GM18498 (cell line): ENCODE data around the gene UBE4B.
A peak's percentile ranks its signal among the peaks of the same experiment; 100 is the strongest.
"Not testable (repeated sequence)": the region's sequence is repeated elsewhere in the genome, so short reads cannot be mapped to it uniquely, and the experiment has no call there.

Experiments used
- ATAC-seq: cut with Tn5 transposase; IDR thresholded peaks from one replicate; pipeline ENCODE4 v1.9.1; 2021; ENCODE audit warnings: mild to moderate bottlenecking, moderate library complexity; ENCODE audit not compliant: unreplicated experiment

The UBE4B gene

GRCh38 chr1:10032590-10033358 is at the start of gene UBE4B:
UBE4B (plus strand) TSS chr1:10032958; CDS start chr1:10033671, 713 bp downstream.
- peak; percentile 98 for ATAC-seq

DNA sequence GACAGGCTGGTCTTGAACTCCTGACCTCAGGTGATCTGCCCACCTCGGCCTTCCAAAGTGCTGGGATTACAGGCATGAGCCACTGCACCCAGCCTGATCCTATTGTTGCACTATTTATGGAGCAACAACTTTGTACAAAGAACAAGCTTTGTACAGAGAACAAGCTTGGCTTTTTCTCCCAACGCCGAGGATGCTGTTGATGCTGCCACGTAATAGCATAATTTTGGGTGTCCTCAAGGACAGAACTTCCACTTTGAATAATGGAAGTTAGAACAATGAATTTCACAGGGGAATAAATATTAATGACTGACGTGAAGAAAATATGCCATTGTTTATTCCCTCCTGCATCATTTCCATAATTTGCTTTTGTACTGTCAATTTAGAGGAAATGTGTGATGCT is 48.5 kb upstream of the UBE4B start:
- ATAC-seq, result no peak

- ATAC-seq, result no peak
Measured at GRCh38 chr1:9985001-9985400, 47.8 kb upstream of the UBE4B start.

DNA sequence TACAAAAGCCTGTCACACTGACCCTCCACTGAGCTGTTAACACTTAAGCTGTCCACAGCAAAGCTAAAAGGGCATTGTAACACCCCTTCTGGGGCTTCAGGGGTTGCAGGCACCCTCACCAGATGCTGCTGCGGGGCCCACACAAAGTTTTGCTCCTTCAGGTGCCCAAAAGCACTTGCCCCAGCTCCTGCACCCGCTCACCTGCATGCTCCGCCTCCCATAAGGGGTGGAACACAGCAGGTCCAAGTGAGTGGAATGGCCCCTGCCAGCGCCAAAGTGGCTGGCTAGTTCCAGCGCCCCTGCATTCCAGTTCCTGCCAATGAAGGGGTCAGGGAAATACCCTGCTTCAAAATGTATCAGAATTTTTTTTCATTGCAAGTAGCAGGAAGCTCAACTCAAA is 43.0 kb upstream of the UBE4B start:
- ATAC-seq, result no peak

GRCh38 chr1:9990944-9991343 is 41.8 kb upstream of the UBE4B start:
- no peak for ATAC-seq

GRCh38 chr1:9992910-9993309 is 39.8 kb upstream of the UBE4B start:
- no peak for ATAC-seq

- ATAC-seq, result no peak
Measured at GRCh38 chr1:9993561-9994075, 39.1 kb upstream of the UBE4B start.

DNA sequence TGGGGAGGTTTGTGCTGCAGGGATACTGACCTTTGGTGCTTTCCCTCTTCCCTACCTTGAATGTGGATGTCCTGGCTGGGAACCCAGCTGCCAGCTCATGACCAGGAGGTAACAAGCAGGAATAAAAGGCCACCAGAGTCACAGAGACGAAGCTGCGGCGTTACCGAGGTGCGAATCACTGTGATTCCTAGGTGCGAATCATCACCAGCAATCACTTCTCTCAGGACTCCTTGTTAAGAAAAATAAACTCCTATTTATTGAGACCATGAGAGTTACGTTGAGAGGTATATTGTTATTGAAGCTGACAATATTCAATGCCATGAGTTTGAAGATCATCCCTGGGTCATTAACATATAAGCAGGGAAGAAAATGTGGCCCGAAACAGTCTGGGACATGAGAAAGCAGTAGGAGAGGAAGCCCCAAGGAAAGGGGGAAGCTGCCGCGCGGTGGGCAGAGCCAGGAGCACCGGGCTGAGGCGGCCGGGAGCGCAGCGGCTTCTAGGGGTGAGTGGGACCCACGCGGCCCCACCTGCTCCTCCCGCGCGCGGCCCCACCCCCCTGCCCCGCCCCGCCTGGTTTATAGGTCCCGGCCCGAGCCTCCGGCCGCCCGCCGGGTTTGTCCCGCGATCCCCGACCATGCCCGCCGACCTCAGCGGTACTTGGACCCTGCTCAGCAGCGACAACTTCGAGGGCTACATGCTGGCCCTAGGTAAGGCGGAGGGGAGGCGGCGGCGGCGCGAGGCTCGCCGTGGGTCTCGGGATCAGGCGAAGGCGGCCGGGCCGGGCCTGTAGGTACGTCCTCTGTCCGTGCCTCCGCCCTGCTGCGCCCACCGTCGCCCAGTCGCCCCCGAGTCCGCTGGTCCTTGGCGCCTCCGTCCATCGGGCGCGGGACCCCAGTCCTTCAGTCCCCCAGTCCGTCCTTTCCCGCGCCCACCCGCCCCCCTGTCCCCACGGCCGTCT is 35.9 kb upstream of the UBE4B start, which contains the start of gene RBP7:
Gene RBP7, plus strand, starts transcription at position 605 of the 959 bp plus-strand sequence. Its CDS starts 31 bp downstream, at position 636.
- ATAC-seq, result no peak

GRCh38 chr1:10001016-10001665 is 31.6 kb upstream of the UBE4B start:
- no peak for ATAC-seq

DNA sequence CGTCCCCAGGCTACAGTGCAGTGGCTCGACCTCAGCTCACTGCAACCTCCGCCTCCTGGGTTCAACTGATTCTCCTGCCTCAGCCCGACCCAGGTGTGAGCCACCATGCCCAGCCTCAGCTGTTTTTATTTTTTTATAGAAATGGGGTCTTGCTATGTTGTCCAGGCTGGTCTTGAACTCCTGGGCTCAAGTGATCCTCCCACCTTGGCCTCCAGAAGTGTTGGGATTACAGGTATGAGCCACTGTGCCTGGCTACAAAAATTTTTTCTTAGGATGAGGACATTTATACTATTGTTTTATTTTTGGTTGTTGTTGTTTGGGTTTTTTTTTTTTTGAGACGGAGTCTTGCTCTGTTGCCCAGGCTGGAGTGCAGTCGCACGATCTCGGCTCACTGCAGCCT is 27.5 kb upstream of the UBE4B start:
- not testable (repeated sequence) for ATAC-seq

DNA sequence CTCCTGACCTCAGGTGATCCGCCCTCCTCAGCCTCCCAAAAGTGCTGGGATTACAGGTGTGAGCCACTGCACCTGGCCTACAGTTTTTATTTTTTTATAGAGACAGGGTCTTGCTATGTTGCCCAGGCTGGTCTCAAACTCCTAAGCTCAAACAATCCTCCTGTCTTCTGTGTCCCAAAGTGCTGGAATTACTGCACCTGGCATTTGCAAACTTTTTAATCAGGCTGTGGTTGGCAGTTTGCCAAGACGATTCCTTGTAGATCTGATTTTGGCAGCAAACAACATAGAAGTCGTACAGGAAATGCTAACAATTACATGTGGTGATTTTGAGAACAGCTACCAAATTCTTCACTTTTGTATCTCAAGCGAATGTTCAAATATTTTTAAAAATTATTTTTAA is 25.6 kb upstream of the UBE4B start:
- no peak for ATAC-seq

- ATAC-seq, result no peak
Measured at GRCh38 chr1:10014016-10014415, 18.7 kb upstream of the UBE4B start.

GRCh38 chr1:10019561-10019960 is 13.2 kb upstream of the UBE4B start:
- ATAC-seq, result no peak

DNA sequence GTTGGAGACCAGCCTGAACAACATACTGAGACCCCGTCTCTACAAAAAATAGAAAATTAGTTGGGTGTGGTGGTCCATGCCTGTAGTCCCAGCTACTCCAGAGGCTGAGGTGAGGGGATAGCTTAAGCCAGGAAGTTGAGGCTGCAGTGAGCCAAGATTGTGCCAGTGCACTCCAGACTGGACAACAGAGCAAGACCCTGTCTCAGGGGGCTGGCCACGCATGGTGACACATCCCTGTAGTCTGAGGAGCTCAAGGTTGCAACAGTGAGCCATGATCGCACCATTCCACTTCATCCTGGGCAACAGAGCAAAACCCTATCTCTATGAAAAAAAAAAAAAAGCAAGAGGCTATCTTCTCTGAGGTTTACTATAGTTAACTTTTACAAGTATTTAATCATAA is 12.7 kb upstream of the UBE4B start:
- no peak for ATAC-seq

- not testable (repeated sequence) for ATAC-seq
Measured at GRCh38 chr1:10020678-10021077, 12.1 kb upstream of the UBE4B start.

GRCh38 chr1:10021992-10022391 is 10.8 kb upstream of the UBE4B start:
- not testable (repeated sequence) for ATAC-seq

- no peak for ATAC-seq
Measured at GRCh38 chr1:10022656-10023055, 10.1 kb upstream of the UBE4B start.

DNA sequence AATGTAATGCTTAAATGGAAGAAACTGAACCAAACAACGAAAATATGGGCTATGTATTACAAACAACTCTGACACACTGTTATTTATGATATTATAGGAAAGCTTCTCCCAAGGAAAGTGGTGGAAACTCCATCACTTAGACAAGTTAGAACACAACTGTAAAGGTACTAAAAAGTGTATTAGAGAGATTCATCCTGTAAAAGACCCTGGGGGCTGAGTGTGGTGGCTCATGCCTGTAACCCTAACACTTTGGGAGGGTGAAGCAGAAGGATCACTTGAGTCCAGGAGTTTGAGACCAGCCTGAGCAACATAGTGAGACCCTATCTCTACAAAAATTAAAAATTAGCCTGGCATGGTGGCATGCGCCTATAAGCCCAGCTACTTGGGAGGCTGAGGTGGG is 7.4 kb upstream of the UBE4B start:
- ATAC-seq, result no peak

GRCh38 chr1:10027027-10027426 is 5.7 kb upstream of the UBE4B start:
- no peak for ATAC-seq

GRCh38 chr1:10028956-10029500 is 3.7 kb upstream of the UBE4B start:
- not testable (repeated sequence) for ATAC-seq

- no peak for ATAC-seq
Measured at GRCh38 chr1:10031461-10031860, 1.3 kb upstream of the UBE4B start.
